ENCODE measurements around the gene ADIPOR1.

ADIPOR1 gene

GRCh38 chr1:202968895-202969295 is 10.8 kb upstream of the ADIPOR1 start:
- no peak for DNase-seq (ENCODE audit: low read depth in 2 of 2)

GRCh38 chr1:202968351-202968750 is 10.2 kb upstream of the ADIPOR1 start:
- no peak for DNase-seq (ENCODE audit: low read depth in 2 of 2)

GRCh38 chr1:202967684-202968281 is 9.7 kb upstream of the ADIPOR1 start:
- no peak for DNase-seq (ENCODE audit: low read depth in 2 of 2)

- no peak for DNase-seq (ENCODE audit: low read depth in 2 of 2)
Measured at GRCh38 chr1:202966006-202966898, 8.1 kb upstream of the ADIPOR1 start.

- DNase-seq (ENCODE audit: low read depth in 2 of 2): no peak
Measured at GRCh38 chr1:202965422-202965821, 7.3 kb upstream of the ADIPOR1 start.

- no peak for DNase-seq (ENCODE audit: low read depth in 2 of 2)
Measured at GRCh38 chr1:202964791-202965410, 6.8 kb upstream of the ADIPOR1 start.

- no peak for DNase-seq (ENCODE audit: low read depth in 2 of 2)
Measured at GRCh38 chr1:202961220-202961880, 3.2 kb upstream of the ADIPOR1 start.

- no peak for DNase-seq (ENCODE audit: low read depth in 2 of 2)
Measured at GRCh38 chr1:202959276-202959620, 1.1 kb upstream of the ADIPOR1 start.

GRCh38 chr1:202958544-202959275 is 598 bp upstream of the ADIPOR1 start:
- no peak for DNase-seq (ENCODE audit: low read depth in 2 of 2)

GRCh38 chr1:202956969-202957368 is 1.1 kb downstream of the ADIPOR1 start:
- DNase-seq (ENCODE audit: low read depth in 2 of 2): no peak

GRCh38 chr1:202954057-202954745 is 3.9 kb downstream of the ADIPOR1 start:
- no peak for DNase-seq (ENCODE audit: low read depth in 2 of 2)

GRCh38 chr1:202953392-202953791 is 4.7 kb downstream of the ADIPOR1 start:
- no peak for DNase-seq (ENCODE audit: low read depth in 2 of 2)

GRCh38 chr1:202952818-202953217 is 5.3 kb downstream of the ADIPOR1 start:
- no peak for DNase-seq (ENCODE audit: low read depth in 2 of 2)

- no peak for DNase-seq (ENCODE audit: low read depth in 2 of 2)
Measured at GRCh38 chr1:202952099-202952498, 6.0 kb downstream of the ADIPOR1 start.

- no peak for DNase-seq (ENCODE audit: low read depth in 2 of 2)
Measured at GRCh38 chr1:202951437-202951836, 6.7 kb downstream of the ADIPOR1 start.

- DNase-seq (ENCODE audit: low read depth in 2 of 2): no peak
Measured at GRCh38 chr1:202945483-202945882, 12.6 kb downstream of the ADIPOR1 start.

GRCh38 chr1:202944438-202944921 is 13.6 kb downstream of the ADIPOR1 start:
- no peak for DNase-seq (ENCODE audit: low read depth in 2 of 2)

GRCh38 chr1:202942426-202942825 is 15.7 kb downstream of the ADIPOR1 start:
- DNase-seq (ENCODE audit: low read depth in 2 of 2): no peak

- no peak for DNase-seq (ENCODE audit: low read depth in 2 of 2)
Measured at GRCh38 chr1:202941372-202941771, 16.7 kb downstream of the ADIPOR1 start.

- no peak for DNase-seq (ENCODE audit: low read depth in 2 of 2)
Measured at GRCh38 chr1:202940561-202940960, 17.6 kb downstream of the ADIPOR1 start.
